ENCODE data around the gene CYP3A7.
"Not testable (repeated sequence)": the region's sequence is repeated elsewhere in the genome, so short reads cannot be mapped to it uniquely, and the experiment has no call there.

CYP3A7 gene

GRCh38 chr7:99694912-99695304 is 40.1 kb downstream of the CYP3A7 start:
- no peak for DNase-seq
- H3K4me3 ChIP-seq (ENCODE audit: low read depth, low read length) = no peak overlapping the region
- H3K4me1 ChIP-seq = no peaks in the 10 kb centered on the region
- H3K27me3 ChIP-seq = peaks cover 5% of the 10 kb centered on the region; the same call in 1 of the 2 replicates
- TF ChIP-seq, protein P1, sequence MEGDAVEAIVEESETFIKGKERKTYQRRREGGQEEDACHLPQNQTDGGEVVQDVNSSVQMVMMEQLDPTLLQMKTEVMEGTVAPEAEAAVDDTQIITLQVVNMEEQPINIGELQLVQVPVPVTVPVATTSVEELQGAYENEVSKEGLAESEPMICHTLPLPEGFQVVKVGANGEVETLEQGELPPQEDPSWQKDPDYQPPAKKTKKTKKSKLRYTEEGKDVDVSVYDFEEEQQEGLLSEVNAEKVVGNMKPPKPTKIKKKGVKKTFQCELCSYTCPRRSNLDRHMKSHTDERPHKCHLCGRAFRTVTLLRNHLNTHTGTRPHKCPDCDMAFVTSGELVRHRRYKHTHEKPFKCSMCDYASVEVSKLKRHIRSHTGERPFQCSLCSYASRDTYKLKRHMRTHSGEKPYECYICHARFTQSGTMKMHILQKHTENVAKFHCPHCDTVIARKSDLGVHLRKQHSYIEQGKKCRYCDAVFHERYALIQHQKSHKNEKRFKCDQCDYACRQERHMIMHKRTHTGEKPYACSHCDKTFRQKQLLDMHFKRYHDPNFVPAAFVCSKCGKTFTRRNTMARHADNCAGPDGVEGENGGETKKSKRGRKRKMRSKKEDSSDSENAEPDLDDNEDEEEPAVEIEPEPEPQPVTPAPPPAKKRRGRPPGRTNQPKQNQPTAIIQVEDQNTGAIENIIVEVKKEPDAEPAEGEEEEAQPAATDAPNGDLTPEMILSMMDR (IDR thresholded peaks at IDR 0.05; ENCODE audit: low read depth, low read length) = no peak
- H3K9me3 ChIP-seq = no peaks in the 10 kb centered on the region
- no peaks in the 10 kb centered on the region for H3K36me3 ChIP-seq

- H3K27me3 ChIP-seq = peaks cover 5% of the 10 kb centered on the region; the same call in 1 of the 2 replicates
- no peaks in the 10 kb centered on the region for H3K9me3 ChIP-seq
- no peak overlapping the region for H3K4me3 ChIP-seq (ENCODE audit: low read depth, low read length)
- TF ChIP-seq, protein P1 (IDR thresholded peaks at IDR 0.05; ENCODE audit: low read depth, low read length) = no peak
- H3K36me3 ChIP-seq = no peaks in the 10 kb centered on the region
- no peak for DNase-seq
- H3K4me1 ChIP-seq = no peaks in the 10 kb centered on the region
Measured at GRCh38 chr7:99694201-99694911, 40.6 kb downstream of the CYP3A7 start.

DNA sequence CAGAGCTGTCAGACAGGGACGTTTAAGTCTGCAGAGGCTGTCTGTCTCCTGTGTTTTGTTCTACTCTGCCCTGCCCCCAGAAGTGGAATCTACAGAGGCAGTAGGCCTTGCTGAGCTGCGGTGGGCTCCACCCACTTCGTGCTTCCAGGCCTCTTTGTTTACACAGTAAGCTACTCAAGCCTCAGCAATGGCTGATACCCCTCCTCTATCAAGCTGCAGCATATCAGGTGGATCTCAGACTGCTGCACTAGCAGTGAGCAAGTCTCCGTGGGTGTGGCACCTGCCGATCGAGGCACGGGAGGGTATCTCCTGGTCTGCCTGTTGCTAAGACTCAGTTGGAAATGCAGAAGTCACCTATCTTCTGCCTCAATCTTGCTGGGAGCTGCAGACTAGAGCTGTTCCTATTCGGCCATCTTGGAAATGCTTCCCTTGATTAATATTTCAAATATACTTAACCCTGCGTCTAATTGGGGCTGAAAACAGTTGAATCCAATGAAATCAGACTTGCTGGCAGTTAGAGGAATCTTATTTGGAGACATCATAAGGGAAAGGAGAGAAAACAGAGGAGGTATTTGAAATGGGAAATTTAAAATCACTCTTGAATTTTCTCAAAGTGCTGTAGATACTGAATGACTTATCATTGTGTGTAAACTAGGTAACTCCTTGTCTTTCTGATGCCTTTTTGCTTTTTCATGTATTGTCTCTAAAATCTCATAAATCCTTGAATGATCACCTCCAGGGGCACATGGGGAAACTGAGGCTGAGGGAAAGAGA is 41.4 kb downstream of the CYP3A7 start:
- Histone ChIP-seq H3K4me3 (ENCODE audit: low read depth, low read length) (no peak overlapping the region), H3K27me3 (peaks cover 5% of the 10 kb centered on the region; the same call in 1 of the 2 replicates), H3K4me1 (no peaks in the 10 kb centered on the region), H3K36me3 (no peaks in the 10 kb centered on the region), H3K9me3 (no peaks in the 10 kb centered on the region)
- peak; percentile 10 for DNase-seq
- TF ChIP-seq, protein P1 (IDR thresholded peaks at IDR 0.05; ENCODE audit: low read depth, low read length) = no peak

DNA sequence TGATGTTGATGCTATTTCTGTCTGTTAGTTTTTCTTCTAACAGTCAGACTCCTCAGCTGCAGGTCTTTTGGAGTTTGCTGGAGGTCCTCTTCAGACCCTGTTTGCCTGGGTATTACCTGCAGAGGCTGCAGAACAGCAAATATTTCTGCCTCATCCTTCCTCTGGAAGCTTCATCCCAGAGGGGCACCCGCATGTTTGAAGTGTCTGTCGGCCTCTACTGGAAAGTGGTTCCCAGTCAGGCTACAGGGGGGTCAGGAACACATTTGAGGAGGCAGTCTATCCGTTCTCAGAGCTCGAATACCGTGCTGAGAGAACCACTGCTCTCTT is 41.9 kb downstream of the CYP3A7 start:
- DNase-seq = no peak
- Histone ChIP-seq H3K36me3 (no peaks in the 10 kb centered on the region), H3K4me1 (no peaks in the 10 kb centered on the region), H3K27me3 (peaks cover 5% of the 10 kb centered on the region; the same call in 1 of the 2 replicates), H3K9me3 (no peaks in the 10 kb centered on the region), H3K4me3 (ENCODE audit: low read depth, low read length) (no peak overlapping the region)
- TF ChIP-seq, protein P1 (IDR thresholded peaks at IDR 0.05; ENCODE audit: low read depth, low read length) = no peak

DNA sequence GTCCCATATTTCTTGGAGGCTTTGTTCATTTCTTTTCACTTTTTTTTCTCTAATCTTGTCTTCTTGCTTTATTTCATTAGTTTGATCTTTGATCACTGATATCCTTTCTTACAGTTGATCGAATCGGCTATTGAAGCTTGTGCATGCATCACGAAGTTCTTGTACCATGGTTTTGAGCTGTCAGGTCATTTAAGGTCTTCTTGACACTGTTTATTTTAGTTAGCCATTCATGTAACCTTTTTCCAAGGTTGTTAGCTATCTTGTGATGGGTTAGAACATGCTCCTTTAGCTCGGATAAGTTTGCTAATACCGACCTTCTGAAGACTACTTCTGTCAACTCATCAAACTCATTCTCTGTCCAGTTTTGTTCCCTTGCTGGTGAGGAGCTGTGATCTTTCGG is 42.4 kb downstream of the CYP3A7 start:
- H3K9me3 ChIP-seq; H3K36me3 ChIP-seq; H3K4me1 ChIP-seq; H3K4me3 ChIP-seq (ENCODE audit: low read depth, low read length); H3K27me3 ChIP-seq; DNase-seq: not testable (repeated sequence)

GRCh38 chr7:99691658-99692057 is 43.3 kb downstream of the CYP3A7 start:
- not testable (repeated sequence) for H3K27me3 ChIP-seq; H3K9me3 ChIP-seq; DNase-seq; H3K4me1 ChIP-seq; H3K4me3 ChIP-seq (ENCODE audit: low read depth, low read length); H3K36me3 ChIP-seq

GRCh38 chr7:99690918-99691317 is 44.1 kb downstream of the CYP3A7 start:
- not testable (repeated sequence) for H3K9me3 ChIP-seq; H3K36me3 ChIP-seq; H3K4me3 ChIP-seq (ENCODE audit: low read depth, low read length); H3K4me1 ChIP-seq; DNase-seq; H3K27me3 ChIP-seq

DNA sequence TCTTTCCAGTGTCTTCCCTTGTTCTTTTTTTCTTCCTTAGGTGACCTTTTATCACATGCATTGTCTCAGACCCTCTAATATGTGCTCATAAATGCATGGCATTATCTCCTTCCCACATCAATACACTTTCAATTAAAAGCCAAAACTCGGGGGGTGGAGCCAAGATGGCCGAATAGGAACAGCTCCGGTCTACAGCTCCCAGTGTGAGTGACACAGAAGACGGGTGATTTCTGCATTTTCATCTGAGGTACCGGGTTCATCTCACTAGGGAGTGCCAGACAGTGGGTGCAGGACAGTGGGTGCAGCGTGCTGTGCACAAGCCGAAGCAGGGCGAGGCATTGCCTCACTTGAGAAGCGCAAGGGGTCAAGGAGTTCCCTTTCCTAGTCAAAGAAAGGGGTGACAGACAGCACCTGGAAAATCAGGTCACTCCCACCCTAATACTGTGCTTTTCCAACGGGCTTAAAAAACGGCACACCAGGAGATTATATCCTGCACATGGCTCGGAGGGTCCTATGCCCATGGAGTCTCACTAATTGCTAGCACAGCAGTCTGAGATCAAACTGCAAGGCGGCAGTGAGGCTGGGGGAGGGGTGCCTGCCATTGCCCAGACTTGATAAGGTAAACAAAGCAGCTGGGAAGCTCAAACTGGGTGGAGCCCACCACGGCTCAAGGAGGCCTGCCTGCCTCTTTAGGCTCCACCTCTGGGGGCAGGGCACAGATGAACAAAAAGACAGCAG is 49.0 kb downstream of the CYP3A7 start:
- H3K27me3 ChIP-seq, DNase-seq: not testable (repeated sequence)

More for the DNA sequence above, 49.0 kb downstream of the CYP3A7 start:
- H3K4me3 ChIP-seq (ENCODE audit: low read depth, low read length); H3K36me3 ChIP-seq; H3K9me3 ChIP-seq; H3K4me1 ChIP-seq: not testable (repeated sequence)
